HepG2 (cell line): ENCODE measurements around the gene GALNT9.

Experiments used
- ARNT ChIP-seq: fragments of 450-650 bp; IDR thresholded peaks from 2 replicates; pipeline ENCODE4 v1.6.1; 2017
- CBX1 ChIP-seq: IDR thresholded peaks from one replicate; pipeline ENCODE4 v1.6.1; 2016; ENCODE audit warnings: antibody characterized with exemption, low read depth
- FOXA1 ChIP-seq, 2 experiments: fragments of 450-650 bp in 1 of 2; sonication (generic) in 1 of 2; formaldehyde crosslinking in 1 of 2; IDR thresholded peaks; 2 replicates each; pipeline versions ENCODE4 v1.4.0 to v1.6.1; 2016 to 2020; ENCODE audit warnings: missing genetic modification reagents in 1 of 2
- GABPA ChIP-seq, 2 experiments: IDR thresholded peaks; 2 replicates each; pipeline ENCODE4 v1.6.1; 2011 to 2016; ENCODE audit warnings: low read depth in 2 of 2, low read length in 1 of 2, missing biosample characterization in 1 of 2, missing genetic modification characterization in 1 of 2
- MTA3 ChIP-seq: sonication (generic); formaldehyde crosslinking; IDR thresholded peaks from 2 replicates; pipeline ENCODE4 v1.4.0; 2020; ENCODE audit warnings: missing genetic modification reagents
- PCBP1 ChIP-seq: fragments of 200-400 bp; formaldehyde crosslinking; IDR thresholded peaks from 2 replicates; pipeline ENCODE4 v1.6.1; 2017; ENCODE audit warnings: mild to moderate bottlenecking, low read depth, low read length, borderline replicate concordance
- PHF21A ChIP-seq: sonication (generic); formaldehyde crosslinking; IDR thresholded peaks from 2 replicates; pipeline ENCODE4 v1.5.0; 2020; ENCODE audit warnings: mild to moderate bottlenecking, missing genetic modification reagents
- POLR2A ChIP-seq, 2 experiments: IDR thresholded peaks; 2 replicates each; pipeline ENCODE4 v1.6.1; 2011; ENCODE audit warnings: low read depth in 2 of 2, low read length in 2 of 2, mild to moderate bottlenecking in 1 of 2, moderate library complexity in 1 of 2; ENCODE audit not compliant: insufficient read depth in 1 of 2
- RFXAP ChIP-seq: sonication (generic); formaldehyde crosslinking; IDR thresholded peaks from 2 replicates; pipeline ENCODE4 v1.4.0; 2020; ENCODE audit warnings: missing genetic modification reagents, borderline replicate concordance
- SP2 ChIP-seq: sonication (generic); formaldehyde crosslinking; IDR thresholded peaks from 2 replicates; pipeline ENCODE4 v1.5.1; 2020; ENCODE audit warnings: mild to moderate bottlenecking, missing genetic modification reagents
- TBL1XR1 ChIP-seq: fragments of 150-350 bp; IDR thresholded peaks from 2 replicates; pipeline ENCODE4 v1.6.1; 2014; ENCODE audit warnings: borderline replicate concordance, low read length; ENCODE audit not compliant: partially characterized antibody
- YY1 ChIP-seq: IDR thresholded peaks from 2 replicates; pipeline ENCODE4 v1.6.1; 2011; ENCODE audit warnings: low read length, low read depth, moderate library complexity, mild to moderate bottlenecking; ENCODE audit not compliant: insufficient read depth, insufficient replicate concordance
- ZFP1 ChIP-seq: IDR thresholded peaks from 2 replicates; pipeline ENCODE4 v1.6.1; 2016
- TF ChIP-seq, protein P1 (sequence below), 2 experiments: sonication (generic) in 1 of 2; formaldehyde crosslinking in 1 of 2; IDR thresholded peaks; 2 replicates each; pipeline versions ENCODE4 v1.5.1 to v1.6.1; 2011 to 2020; ENCODE audit warnings: borderline replicate concordance in 1 of 2, low read depth in 1 of 2, low read length in 1 of 2, mild to moderate bottlenecking in 1 of 2, missing genetic modification reagents in 1 of 2, moderate library complexity in 1 of 2

- TF ChIP-seq SP2 (CRISPR knock-in tag) (no peak), ARNT (no peak), ZFP1 (CRISPR knock-in tag) (no peak), RFXAP (no peak), MTA3 (CRISPR knock-in tag) (no peak), YY1 (no peak), POLR2A (IDR thresholded peaks at IDR 0.05; ENCODE audit: insufficient read depth in 1 of 2, low read depth in 2 of 2, low read length in 2 of 2) (no peak), PHF21A (CRISPR knock-in tag) (no peak), GABPA (IDR thresholded peaks at IDR 0.05; ENCODE audit: low read depth, low read length) (no peak), GABPA (CRISPR knock-in tag; IDR thresholded peaks at IDR 0.05; ENCODE audit: low read depth) (no peak), TBL1XR1 (no peak), FOXA1 (IDR thresholded peaks at IDR 0.05) (no peak), FOXA1 (CRISPR knock-in tag; IDR thresholded peaks at IDR 0.05) (no peak), CBX1 (no peak), PCBP1 (no peak)
- TF ChIP-seq, protein P1, sequence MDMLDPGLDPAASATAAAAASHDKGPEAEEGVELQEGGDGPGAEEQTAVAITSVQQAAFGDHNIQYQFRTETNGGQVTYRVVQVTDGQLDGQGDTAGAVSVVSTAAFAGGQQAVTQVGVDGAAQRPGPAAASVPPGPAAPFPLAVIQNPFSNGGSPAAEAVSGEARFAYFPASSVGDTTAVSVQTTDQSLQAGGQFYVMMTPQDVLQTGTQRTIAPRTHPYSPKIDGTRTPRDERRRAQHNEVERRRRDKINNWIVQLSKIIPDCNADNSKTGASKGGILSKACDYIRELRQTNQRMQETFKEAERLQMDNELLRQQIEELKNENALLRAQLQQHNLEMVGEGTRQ (IDR thresholded peaks at IDR 0.05; ENCODE audit: low read depth, low read length) = no peak
- TF ChIP-seq, protein P1 (CRISPR knock-in tag; IDR thresholded peaks at IDR 0.05; ENCODE audit: borderline replicate concordance) = no peak
These were observed 79.5 kb downstream of the GALNT9 start for GRCh38 chr12:132249689-132250478.
